IMR-90 (cell line): Measurements from ENCODE around the gene PTPRN2. TPM values are rescaled to one million over a fixed set of nuclear protein-coding genes. Genes with fewer than 3 reads are reported as not detected.

Experiments used
- ATAC-seq: fragments of 200-7000 bp; cut with Tn5 transposase; 2 replicates; pipeline ENCODE4 v1.9.1; 2020; ENCODE audit warnings: low read depth, mild to moderate bottlenecking, moderate library complexity
- BruUV-seq: library from RNA; stranded (reverse); fragments of 400-500 nt; replicated peaks from 2 replicates; lab custom pipeline; 2021; lab: Mats Ljungman, UMichigan
- CTCF ChIA-PET: fragments of 300-600 bp; formaldehyde crosslinking; extraction: SDS; loops from one replicate; lab custom pipeline; 2021; ENCODE audit warnings: antibody characterized with exemption; lab: Yijun Ruan, JAX
- POLR2A ChIA-PET: fragments of 300-600 bp; sonication (Branson Sonifier 250); formaldehyde crosslinking; loops from one replicate; lab custom pipeline; 2022; ENCODE audit warnings: antibody characterized with exemption; ENCODE audit not compliant: unreplicated experiment; lab: Charles Lee
- DNase-seq: peaks from one replicate; pipeline ENCODE4 v3.0.0; 2013
- H2AFZ ChIP-seq: replicated peaks from 2 replicates; pipeline ENCODE3; 2013; ENCODE audit warnings: low read length, mild to moderate bottlenecking; ENCODE audit not compliant: poor library complexity
- H2AK5ac ChIP-seq: 2 replicates; pipeline ENCODE4 v1.6.1; 2013; ENCODE audit warnings: low read depth, low read length, inconsistent platforms
- H2AK9ac ChIP-seq: replicated peaks from 2 replicates; pipeline ENCODE3; 2013; ENCODE audit warnings: mild to moderate bottlenecking, low read depth, low read length, moderate library complexity; ENCODE audit not compliant: poor library complexity
- H2BK120ac ChIP-seq: 2 replicates; pipeline ENCODE4 v1.6.1; 2013; ENCODE audit warnings: low read depth, low read length, inconsistent platforms
- H2BK15ac ChIP-seq: 3 replicates; pipeline ENCODE4 v1.6.1; 2013; ENCODE audit warnings: low read depth, low read length, inconsistent platforms
- H2BK20ac ChIP-seq: 2 replicates; pipeline ENCODE4 v1.6.1; 2013; ENCODE audit warnings: low read depth, mild to moderate bottlenecking, inconsistent platforms, low read length, moderate library complexity
- H2BK5ac ChIP-seq: 2 replicates; pipeline ENCODE4 v1.6.1; 2013; ENCODE audit warnings: mild to moderate bottlenecking, low read depth, low read length, inconsistent platforms; ENCODE audit not compliant: poor library complexity, severe bottlenecking
- H3K14ac ChIP-seq: replicated peaks from 2 replicates; pipeline ENCODE4 v1.6.1; 2013; ENCODE audit warnings: low read depth, low read length, inconsistent platforms
- H3K18ac ChIP-seq: 2 replicates; pipeline ENCODE4 v1.6.1; 2013; ENCODE audit warnings: low read depth, low read length, control low read depth
- H3K23ac ChIP-seq: 2 replicates; pipeline ENCODE4 v1.6.1; 2013; ENCODE audit warnings: low read depth, low read length, inconsistent platforms
- H3K27ac ChIP-seq: 2 replicates; pipeline ENCODE4 v1.5.1; 2013; ENCODE audit warnings: mild to moderate bottlenecking, control low read depth, low read length; ENCODE audit not compliant: insufficient read depth
- H3K27me3 ChIP-seq: 2 replicates; pipeline ENCODE4 v1.6.1; 2013; ENCODE audit warnings: low read length; ENCODE audit not compliant: control insufficient read depth, insufficient read depth
- H3K36me3 ChIP-seq: 2 replicates; pipeline ENCODE4 v1.6.1; 2013; ENCODE audit warnings: low read length, mixed read lengths; ENCODE audit not compliant: control insufficient read depth, insufficient read depth
- H3K4ac ChIP-seq: 2 replicates; pipeline ENCODE4 v1.6.1; 2013; ENCODE audit warnings: low read depth, low read length, inconsistent platforms
- H3K4me1 ChIP-seq: 2 replicates; pipeline ENCODE4 v1.6.1; 2013; ENCODE audit warnings: low read length, mixed read lengths; ENCODE audit not compliant: control insufficient read depth, insufficient read depth
- H3K4me2 ChIP-seq: 2 replicates; pipeline ENCODE4 v1.6.1; 2013; ENCODE audit warnings: low read depth, mild to moderate bottlenecking, control low read depth, low read length, moderate library complexity
- H3K4me3 ChIP-seq: 2 replicates; pipeline ENCODE4 v1.5.1; 2013; ENCODE audit warnings: low read depth, mild to moderate bottlenecking, control low read depth, low read length, moderate library complexity; ENCODE audit not compliant: insufficient read depth
- H3K56ac ChIP-seq: 2 replicates; pipeline ENCODE4 v1.6.1; 2013; ENCODE audit warnings: low read length, inconsistent platforms; ENCODE audit not compliant: insufficient read depth; ENCODE audit errors: extremely low read depth
- H3K79me1 ChIP-seq, 2 experiments: 2 replicates each; pipeline ENCODE4 v1.6.1; 2013; ENCODE audit warnings: low read length in 2 of 2, inconsistent platforms in 1 of 2, low read depth in 1 of 2
- H3K9ac ChIP-seq: 2 replicates; pipeline ENCODE4 v1.6.1; 2013; ENCODE audit warnings: low read depth, low read length, control low read depth
- H3K9me1 ChIP-seq: 2 replicates; pipeline ENCODE4 v1.6.1; 2013; ENCODE audit warnings: low read length, inconsistent platforms; ENCODE audit not compliant: insufficient read depth
- H3K9me3 ChIP-seq: 2 replicates; pipeline ENCODE4 v1.6.1; 2013; ENCODE audit warnings: low read length; ENCODE audit not compliant: control insufficient read depth, insufficient read depth
- H4K20me1 ChIP-seq: 2 replicates; pipeline ENCODE4 v1.6.1; 2013; ENCODE audit warnings: low read length, inconsistent platforms; ENCODE audit not compliant: insufficient read depth
- H4K5ac ChIP-seq: 2 replicates; pipeline ENCODE4 v1.6.1; 2013; ENCODE audit warnings: mild to moderate bottlenecking, low read depth, low read length, control low read depth
- H4K8ac ChIP-seq, 2 experiments: 2 replicates each; pipeline ENCODE4 v1.6.1; 2013; ENCODE audit warnings: low read depth in 2 of 2, low read length in 2 of 2, control low read depth in 1 of 2, inconsistent platforms in 1 of 2
- H4K91ac ChIP-seq: 2 replicates; pipeline ENCODE4 v1.6.1; 2013; ENCODE audit warnings: low read depth, low read length, inconsistent platforms; ENCODE audit not compliant: insufficient read depth
- BHLHE40 ChIP-seq: fragments of 150-350 bp; IDR thresholded peaks from 2 replicates; pipeline ENCODE4 v1.6.1; 2016; ENCODE audit warnings: mild to moderate bottlenecking, low read depth, low read length
- CEBPB ChIP-seq: IDR thresholded peaks from 2 replicates; pipeline ENCODE4 v1.6.1; 2012; ENCODE audit warnings: low read depth, low read length, improper control_type of control experiment
- CHD1 ChIP-seq: IDR thresholded peaks from 2 replicates; pipeline ENCODE4 v1.6.1; 2012; ENCODE audit warnings: low read depth, low read length, improper control_type of control experiment
- CTCF ChIP-seq: conservative IDR thresholded peaks from 2 replicates; pipeline ENCODE4 v1.5.1; 2012; ENCODE audit warnings: mild to moderate bottlenecking, low read depth, low read length, improper control_type of control experiment
- ELK1 ChIP-seq: fragments of 150-350 bp; IDR thresholded peaks from 2 replicates; pipeline ENCODE4 v1.6.1; 2016; ENCODE audit warnings: low read depth, mild to moderate bottlenecking, low read length, moderate library complexity, borderline replicate concordance
- FOS ChIP-seq: fragments of 150-350 bp; IDR thresholded peaks from 2 replicates; pipeline ENCODE4 v1.6.1; 2016; ENCODE audit warnings: low read depth, low read length
- MAFK ChIP-seq: IDR thresholded peaks from 2 replicates; pipeline ENCODE4 v1.6.1; 2012; ENCODE audit warnings: low read depth, low read length, improper control_type of control experiment
- MAZ ChIP-seq: IDR thresholded peaks from 2 replicates; pipeline ENCODE4 v1.6.1; 2012; ENCODE audit warnings: low read depth, mild to moderate bottlenecking, low read length, improper control_type of control experiment, moderate library complexity, borderline replicate concordance
- MXI1 ChIP-seq: IDR thresholded peaks from 2 replicates; pipeline ENCODE4 v1.6.1; 2012; ENCODE audit warnings: low read depth, mild to moderate bottlenecking, low read length, moderate library complexity, borderline replicate concordance
- NFE2L2 ChIP-seq: fragments of 150-350 bp; IDR thresholded peaks from 2 replicates; pipeline ENCODE4 v1.6.1; 2016; ENCODE audit warnings: low read depth, mild to moderate bottlenecking, low read length
- POLR2A ChIP-seq: IDR thresholded peaks from 2 replicates; pipeline ENCODE4 v1.6.1; 2012; ENCODE audit warnings: mild to moderate bottlenecking, low read depth, low read length
- RAD21 ChIP-seq: IDR thresholded peaks from 2 replicates; pipeline ENCODE4 v1.6.1; 2012; ENCODE audit warnings: low read length, improper control_type of control experiment
- RCOR1 ChIP-seq: IDR thresholded peaks from 2 replicates; pipeline ENCODE4 v1.6.1; 2012; ENCODE audit warnings: mild to moderate bottlenecking, low read length, improper control_type of control experiment; ENCODE audit not compliant: insufficient replicate concordance
- RFX5 ChIP-seq: IDR thresholded peaks from 2 replicates; pipeline ENCODE4 v1.8.0; 2012; ENCODE audit warnings: low read depth, mild to moderate bottlenecking, low read length, moderate library complexity
- SMC3 ChIP-seq: fragments of 150-350 bp; IDR thresholded peaks from 2 replicates; pipeline ENCODE4 v1.6.1; 2016; ENCODE audit warnings: low read depth, mild to moderate bottlenecking, antibody characterized with exemption, low read length, moderate library complexity
- USF2 ChIP-seq: fragments of 150-350 bp; IDR thresholded peaks from 2 replicates; pipeline ENCODE4 v1.6.1; 2017; ENCODE audit warnings: mild to moderate bottlenecking, antibody characterized with exemption, low read length, low read depth
- WGBS, 2 experiments: methylation state at CpG; one replicate each; pipeline versions ENCODE4 v1.1.5 to v1.1.7; 2013; ENCODE audit warnings: missing lambda C conversion rate in 2 of 2; ENCODE audit not compliant: insufficient read length in 1 of 2; ENCODE audit errors: extremely low coverage in 2 of 2; 5-methylcytosine and 5-hydroxymethylcytosine counted together
- dilution Hi-C: fragments of 300-500 bp; cut with HindIII; formaldehyde crosslinking; loops from one replicate; pipeline ENCODE4 v1.14.3; 2018; ENCODE audit warnings: low sequenced_read_pairs; ENCODE audit not compliant: unreplicated experiment
- in situ Hi-C: fragments of 300-500 bp; cut with MboI; formaldehyde crosslinking; loops from 3 replicates; pipeline ENCODE4 v1.14.3; 2019; ENCODE audit warnings: low sequenced_read_pairs, inconsistent platforms, mixed read lengths
- intact Hi-C: fragments of 100-400 bp; cut with micrococcal nuclease; formaldehyde crosslinking; loops from 2 replicates; pipeline ENCODE4 v1.10.0; 2022
- polyA plus RNA-seq, 3 experiments: library from polyadenylated mRNA; depleted of rRNA; stranded (reverse); fragments of >200 nt; gene quantifications; 2 replicates each; pipeline ENCODE4 v1.2.3, GENCODE V29; 2012; ENCODE audit warnings: low replicate concordance in 1 of 3
- total RNA-seq: library from RNA; depleted of rRNA; stranded (reverse); fragments of >200 nt; gene quantifications from 2 replicates; pipeline ENCODE4 v1.2.3, GENCODE V29; 2012

Gene PTPRN2
- total and polyA plus RNA-seq, 2 of the 4 experiments (the other 2 are of a cell fraction) = 0.03 TPM; not detected in 1

GRCh38 chr7:158620418-158620817, 32.8 kb upstream of the PTPRN2 start:
- DNase-seq = no peak
- H2BK20ac ChIP-seq = no peak overlapping the region
- H3K36me3 ChIP-seq = no peaks in the 10 kb centered on the region
- no peak overlapping the region for H2AK9ac ChIP-seq
- no peak overlapping the region for H2BK120ac ChIP-seq
- no peak overlapping the region for H3K18ac ChIP-seq
- intact Hi-C loops = no loop called here
- no peak overlapping the region for H2BK5ac ChIP-seq
- H2AK5ac ChIP-seq = no peak overlapping the region
- POLR2A ChIA-PET = no interaction called here
- WGBS, 2 experiments = no CpG with 5 or more reads among the region's 5 CpGs
- no peaks in the 10 kb centered on the region for H4K20me1 ChIP-seq
- no TSS peak for BruUV-seq
- no peak for ATAC-seq
- no peak overlapping the region for H2BK15ac ChIP-seq
- H3K23ac ChIP-seq = no peak overlapping the region
- H2AFZ ChIP-seq = no peak overlapping the region
- no peak overlapping the region for H3K4me2 ChIP-seq
- dilution Hi-C loops = no loop called here
- no peak overlapping the region for H3K14ac ChIP-seq
- H3K4me1 ChIP-seq = peaks cover 3% of the 10 kb centered on the region; the same call in 1 of the 2 replicates
- no peak for TF ChIP-seq BHLHE40
- TF ChIP-seq CEBPB = no peak
- no peak for TF ChIP-seq FOS
- no peak for TF ChIP-seq POLR2A
- no peak for TF ChIP-seq RAD21
- no peak for TF ChIP-seq MAFK
- no peak for TF ChIP-seq RFX5
- TF ChIP-seq SMC3 = no peak
- no peak for TF ChIP-seq USF2
- no peak for TF ChIP-seq MXI1
- no peak for TF ChIP-seq NFE2L2
- no peak for TF ChIP-seq MAZ
- no peak for TF ChIP-seq CTCF
- no peak for TF ChIP-seq CHD1
- TF ChIP-seq ELK1 = no peak
- TF ChIP-seq RCOR1 = no peak
- no peak overlapping the region for H3K4ac ChIP-seq
- CTCF ChIA-PET = no interaction called here
- no peak overlapping the region for H3K56ac ChIP-seq
- in situ Hi-C loops = no loop called here
- H4K8ac ChIP-seq = no peak overlapping the region
- H3K79me1 ChIP-seq = peaks cover 0 to 4% of the 10 kb centered on the region in 2 experiments; a peak in 2 of 4 replicates
- H3K4me3 ChIP-seq = no peak overlapping the region
- H3K27ac ChIP-seq = no peak overlapping the region
- peaks cover 5% of the 10 kb centered on the region; the same call in 1 of the 2 replicates for H3K9me1 ChIP-seq
- no peaks in the 10 kb centered on the region for H3K9me3 ChIP-seq
- H4K5ac ChIP-seq = no peak overlapping the region
- no peak overlapping the region for H4K91ac ChIP-seq
- no peak overlapping the region for H3K9ac ChIP-seq
- no peaks in the 10 kb centered on the region for H3K27me3 ChIP-seq
